Neural cell (in vitro differentiated cells): ENCODE data around the gene TRAF3. TPM values are rescaled to one million over a fixed set of nuclear protein-coding genes. Genes with fewer than 3 reads are reported as not detected.

Experiments used
- H2AFZ ChIP-seq: fragments of 200-600, 300-800 bp; sonication (generic), shearing (Covaris generic); 2 replicates; pipeline ENCODE4 v1.6.0; 2014; ENCODE audit warnings: low read depth, mild to moderate bottlenecking, antibody characterized with exemption, low read length, moderate library complexity
- H3F3A ChIP-seq: fragments of 200-600 bp; shearing (Covaris generic); 2 replicates; pipeline ENCODE4 v1.6.1; 2016; ENCODE audit warnings: mild to moderate bottlenecking, moderate library complexity, mixed read lengths, antibody characterized with exemption, low read length; ENCODE audit not compliant: insufficient read depth, poor library complexity, severe bottlenecking
- H3K27ac ChIP-seq: fragments of 200-600, 300-800 bp; sonication (generic), shearing (Covaris generic); 2 replicates; pipeline ENCODE4 v1.5.1; 2014; ENCODE audit warnings: mild to moderate bottlenecking, low read length, moderate library complexity
- H3K27me3 ChIP-seq: fragments of 300-800, 200-600 bp; sonication (generic), shearing (Covaris generic); 2 replicates; pipeline ENCODE4 v1.6.0; 2014; ENCODE audit warnings: mild to moderate bottlenecking, low read depth, low read length, moderate library complexity; ENCODE audit not compliant: insufficient read depth
- H3K36me3 ChIP-seq: fragments of 300-800, 200-600 bp; sonication (generic), shearing (Covaris generic); 2 replicates; pipeline ENCODE4 v1.5.1; 2014; ENCODE audit warnings: mild to moderate bottlenecking, antibody characterized with exemption, low read length, moderate library complexity; ENCODE audit not compliant: insufficient read depth
- H3K4me2 ChIP-seq: fragments of 300-800, 200-600 bp; sonication (generic), shearing (Covaris generic); 2 replicates; pipeline ENCODE4 v1.6.0; 2014; ENCODE audit warnings: mild to moderate bottlenecking, low read length
- H3K4me3 ChIP-seq: fragments of 300-800, 200-600 bp; sonication (generic), shearing (Covaris generic); 2 replicates; pipeline ENCODE4 v1.5.1; 2014; ENCODE audit warnings: mild to moderate bottlenecking, low read length, moderate library complexity
- H3K79me2 ChIP-seq: fragments of 200-600 bp; shearing (Covaris generic); replicated peaks from 2 replicates; pipeline ENCODE4 v1.6.0; 2014; ENCODE audit warnings: mild to moderate bottlenecking, low read length, moderate library complexity; ENCODE audit not compliant: insufficient read depth
- H3K9ac ChIP-seq: fragments of 300-800, 200-600 bp; sonication (generic), shearing (Covaris generic); 2 replicates; pipeline ENCODE4 v1.6.1; 2016; ENCODE audit warnings: mild to moderate bottlenecking, low read length, mixed read lengths
- H3K9me2 ChIP-seq: fragments of 200-600 bp; shearing (Covaris generic); 2 replicates; pipeline ENCODE4 v1.6.1; 2016; ENCODE audit warnings: mild to moderate bottlenecking, low read length, mixed read lengths; ENCODE audit not compliant: insufficient read depth
- H3K9me3 ChIP-seq: fragments of 200-600, 300-800 bp; sonication (generic), shearing (Covaris generic); 2 replicates; pipeline ENCODE4 v1.6.1; 2016; ENCODE audit warnings: mild to moderate bottlenecking, mixed run types, low read length, moderate library complexity, mixed read lengths
- H4K20me1 ChIP-seq: fragments of 200-600 bp; shearing (Covaris generic); 2 replicates; pipeline ENCODE4 v1.6.1; 2016; ENCODE audit warnings: mild to moderate bottlenecking, mixed run types; ENCODE audit not compliant: insufficient read depth
- CTCF ChIP-seq: fragments of 450-650 bp; IDR thresholded peaks from 2 replicates; pipeline ENCODE4 v1.5.1; 2014; ENCODE audit warnings: antibody characterized with exemption, mild to moderate bottlenecking, moderate library complexity; ENCODE audit not compliant: poor library complexity, severe bottlenecking
- EP300 ChIP-seq: fragments of 450-650 bp; conservative IDR thresholded peaks from 2 replicates; pipeline ENCODE4 v1.6.1; 2014; ENCODE audit warnings: antibody characterized with exemption, mild to moderate bottlenecking, moderate library complexity; ENCODE audit not compliant: poor library complexity, severe bottlenecking
- EZH2 ChIP-seq: fragments of 200-600, 300-800 bp; shearing (Covaris generic), sonication (generic); IDR thresholded peaks from 2 replicates; pipeline ENCODE4 v1.6.1; 2014; ENCODE audit warnings: antibody characterized with exemption, low read length, borderline replicate concordance, mild to moderate bottlenecking; ENCODE audit not compliant: insufficient read depth, poor library complexity, severe bottlenecking
- MXI1 ChIP-seq: fragments of 450-650 bp; conservative IDR thresholded peaks from 2 replicates; pipeline ENCODE4 v1.6.1; 2014; ENCODE audit warnings: antibody characterized with exemption, mild to moderate bottlenecking; ENCODE audit not compliant: poor library complexity, severe bottlenecking
- POLR2AphosphoS5 ChIP-seq: IDR thresholded peaks from 2 replicates; pipeline ENCODE4 v1.6.1; 2012
- RAD21 ChIP-seq: fragments of 450-650 bp; conservative IDR thresholded peaks from 2 replicates; pipeline ENCODE4 v1.6.1; 2014; ENCODE audit warnings: antibody characterized with exemption, mild to moderate bottlenecking, moderate library complexity
- REST ChIP-seq: IDR thresholded peaks from 2 replicates; pipeline ENCODE4 v1.6.1; 2012; ENCODE audit warnings: borderline replicate concordance
- SMC3 ChIP-seq: fragments of 450-650 bp; conservative IDR thresholded peaks from 2 replicates; pipeline ENCODE4 v1.6.1; 2014; ENCODE audit warnings: antibody characterized with exemption, mild to moderate bottlenecking, moderate library complexity; ENCODE audit not compliant: poor library complexity
- TAF1 ChIP-seq: IDR thresholded peaks from 2 replicates; pipeline ENCODE4 v1.6.1; 2012; ENCODE audit warnings: low read depth
- polyA plus RNA-seq: library from polyadenylated mRNA; depleted of rRNA; stranded (reverse); fragments of >200 nt; gene quantifications from 2 replicates; pipeline ENCODE4 v1.2.3, GENCODE V29; 2014

The TRAF3 gene
- polyA plus RNA-seq, 1 donor from 2014 or later = 13.3 TPM

GRCh38 chr14:102784892-102785594 lies 7.8 kb downstream of the TRAF3 start:
- no peak overlapping the region for H3K4me2 ChIP-seq
- H3K79me2 ChIP-seq = peaks cover 18% of the 10 kb centered on the region
- no peaks in the 10 kb centered on the region for H3K27me3 ChIP-seq
- H4K20me1 ChIP-seq = no peaks in the 10 kb centered on the region
- H3K9me3 ChIP-seq = no peaks in the 10 kb centered on the region
- no peaks in the 10 kb centered on the region for H3K36me3 ChIP-seq
- H3F3A ChIP-seq = no peaks in the 10 kb centered on the region
- no peak overlapping the region for H3K9ac ChIP-seq
- H3K4me3 ChIP-seq = no peak overlapping the region
- TF ChIP-seq SMC3 (no peak), MXI1 (no peak), EZH2 (no peak), RAD21 (no peak), CTCF (no peak), EP300 (no peak), POLR2AphosphoS5 (no peak), TAF1 (no peak), REST (no peak)
- no peak overlapping the region for H3K27ac ChIP-seq
- no peak overlapping the region for H2AFZ ChIP-seq
- no peaks in the 10 kb centered on the region for H3K9me2 ChIP-seq

- H4K20me1 ChIP-seq = no peaks in the 10 kb centered on the region
Measured at GRCh38 chr14:102785595-102785963, 8.3 kb downstream of the TRAF3 start.

More at GRCh38 chr14:102785595-102785963, 8.3 kb downstream of the TRAF3 start:
- H2AFZ ChIP-seq = no peak overlapping the region
- no peaks in the 10 kb centered on the region for H3K36me3 ChIP-seq
- H3K27ac ChIP-seq = no peak overlapping the region
- no peak overlapping the region for H3K4me2 ChIP-seq
- no peak overlapping the region for H3K9ac ChIP-seq
- peaks cover 13% of the 10 kb centered on the region for H3K79me2 ChIP-seq
- no peaks in the 10 kb centered on the region for H3K27me3 ChIP-seq
- H3K9me2 ChIP-seq = no peaks in the 10 kb centered on the region
- H3F3A ChIP-seq = no peaks in the 10 kb centered on the region
- H3K4me3 ChIP-seq = no peak overlapping the region
- TF ChIP-seq EP300 = no peak
- no peak for TF ChIP-seq CTCF
- no peak for TF ChIP-seq TAF1
- TF ChIP-seq EZH2 = no peak
- no peak for TF ChIP-seq SMC3
- TF ChIP-seq RAD21 = no peak
- H3K9me3 ChIP-seq = no peaks in the 10 kb centered on the region
